ENCODE data around the gene RPEL1. TPM values are rescaled to one million over a fixed set of nuclear protein-coding genes. Genes with fewer than 3 reads are reported as not detected.

Gene RPEL1
- total RNA-seq, 2 donors from 2014 or later = not detected

- TF ChIP-seq POLR2A (IDR thresholded peaks at IDR 0.05) (no peak), CTCF (IDR thresholded peaks at IDR 0.05) (peak in 1 of 4 experiments; percentile 5)
- Histone ChIP-seq H3K4me1 (replicated peaks) (peaks cover 16% of the 10 kb centered on the region), H3K27ac (no peak overlapping the region), H3K4me3 (no peak overlapping the region), H3K27me3 (replicated peaks; ENCODE audit: insufficient read depth) (no peaks in the 10 kb centered on the region), H3K36me3 (no peaks in the 10 kb centered on the region), H3K9me3 (no peaks in the 10 kb centered on the region)
- intact Hi-C loops (cut with DNase I) = no loop called here
- DNase-seq (ENCODE audit: low spot score) = no peak
- 78% methylated on average over 11 of the region's 11 CpGs for WGBS
Observed at GRCh38 chr10:103238506-103239252, 7.0 kb upstream of the RPEL1 start.

GRCh38 chr10:103241262-103242011 lies 4.2 kb upstream of the RPEL1 start:
- no peaks in the 10 kb centered on the region for H3K36me3 ChIP-seq
- TF ChIP-seq CTCF (IDR thresholded peaks at IDR 0.05) (no peak), POLR2AphosphoS5 (IDR thresholded peaks at IDR 0.05) (peak; percentile 94)
- H3K4me1 ChIP-seq (replicated peaks) = peaks cover 16% of the 10 kb centered on the region
- intact Hi-C loops (cut with DNase I) = loop anchor here (5.0 to 10.0 kb wide), 2 partner anchors 49 to 517 kb away; partner anchors contain the start of gene NT5C2
- 19% methylated on average over 7 of the region's 7 CpGs for WGBS
- peak overlapping the region; percentile 72 to 78 for H3K27ac ChIP-seq
- H3K9me3 ChIP-seq = no peaks in the 10 kb centered on the region
- H3K27me3 ChIP-seq (replicated peaks; ENCODE audit: insufficient read depth) = no peaks in the 10 kb centered on the region
- H3K4me3 ChIP-seq = no peak overlapping the region
- DNase-seq (ENCODE audit: low spot score) = peak; percentile 91

DNA sequence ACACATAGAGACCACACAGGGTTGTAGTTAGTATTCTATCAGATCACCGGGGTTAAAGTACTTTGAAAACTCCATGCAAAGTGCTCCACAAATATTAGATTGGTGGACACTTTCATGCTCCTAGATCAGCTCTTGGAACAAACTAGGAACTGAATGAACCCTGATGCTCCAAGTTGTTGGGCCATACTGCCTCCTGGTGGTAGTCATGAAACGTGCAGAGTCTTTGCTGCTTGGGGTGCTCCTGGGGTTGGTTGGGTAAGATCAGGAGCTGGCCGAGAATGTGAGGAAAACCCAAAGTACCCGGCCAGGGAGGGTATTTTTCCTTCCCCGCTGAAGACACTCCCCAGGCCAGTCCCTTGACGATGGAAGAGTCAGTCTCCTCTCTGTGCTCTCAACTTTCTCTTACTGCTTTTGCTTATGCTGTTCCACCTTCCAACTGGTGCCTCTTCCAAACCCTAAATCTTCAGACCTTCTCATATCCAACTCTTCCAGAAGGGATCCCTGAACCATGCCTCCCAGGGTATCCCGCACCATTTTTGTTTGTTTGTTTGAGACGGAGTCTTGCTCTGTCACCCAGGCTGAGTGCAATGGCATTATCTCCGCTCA lies 918 bp upstream of the RPEL1 start:
- Histone ChIP-seq H3K4me3 (no peak overlapping the region), H3K27me3 (replicated peaks; ENCODE audit: insufficient read depth) (no peaks in the 10 kb centered on the region), H3K36me3 (no peaks in the 10 kb centered on the region), H3K27ac (no peak overlapping the region), H3K9me3 (no peaks in the 10 kb centered on the region), H3K4me1 (replicated peaks) (peaks cover 16% of the 10 kb centered on the region)
- 39% methylated on average over 9 of the region's 9 CpGs for WGBS
- intact Hi-C loops (cut with DNase I) = loop anchor here (2.0 to 10.0 kb wide), 4 partner anchors 52 to 520 kb away; partner anchors contain the start of gene NT5C2
- TF ChIP-seq POLR2A (IDR thresholded peaks at IDR 0.05) = no peak
- TF ChIP-seq CTCF (IDR thresholded peaks at IDR 0.05) = peak; percentile 76 to 90 (median 86)
- TF ChIP-seq POLR2AphosphoS5 (IDR thresholded peaks at IDR 0.05) = peak; percentile 69
- peak; percentile 76 for DNase-seq (ENCODE audit: low spot score)

GRCh38 chr10:103246324-103246723 lies 637 bp downstream of the RPEL1 start:
- Histone ChIP-seq H3K9me3 (no peaks in the 10 kb centered on the region), H3K27me3 (replicated peaks; ENCODE audit: insufficient read depth) (no peaks in the 10 kb centered on the region), H3K4me3 (no peak overlapping the region), H3K36me3 (no peaks in the 10 kb centered on the region), H3K27ac (no peak overlapping the region), H3K4me1 (replicated peaks) (peaks cover 3% of the 10 kb centered on the region)
- TF ChIP-seq CTCF (IDR thresholded peaks at IDR 0.05) = no peak
- no peak for TF ChIP-seq POLR2AphosphoS5 (IDR thresholded peaks at IDR 0.05)
- no peak for TF ChIP-seq POLR2A (IDR thresholded peaks at IDR 0.05)
- DNase-seq (ENCODE audit: low spot score) = no peak
- intact Hi-C loops (cut with DNase I) = loop anchor here (5.0 to 10.0 kb wide), 2 partner anchors 179 to 522 kb away; no protein-coding TSS in a partner anchor
- 82% methylated on average over 4 of the region's 4 CpGs for WGBS

All from prostate gland (tissue), 2 donors.